Mesothelial cell of epicardium (in vitro differentiated cells): ENCODE measurements around the gene GGA2. TPM values are rescaled to one million over a fixed set of nuclear protein-coding genes. Genes with fewer than 3 reads are reported as not detected.
A peak's percentile ranks its signal among the peaks of the same experiment; 100 is the strongest.

ENCODE experiments used
- DNase-seq, 2 experiments: peaks; one replicate each; pipeline ENCODE4 v3.0.0; 2021; ENCODE audit warnings: low spot score in 2 of 2; ENCODE audit not compliant: unreplicated experiment in 2 of 2
- H3K27ac Mint-ChIP-seq: 2 replicates; pipeline ENCODE4 v1.8.0; 2021; ENCODE audit warnings: mixed read lengths
- H3K27me3 Mint-ChIP-seq: 2 replicates; pipeline ENCODE4 v1.8.0; 2021; ENCODE audit warnings: low read depth, mixed read lengths
- H3K36me3 Mint-ChIP-seq: 2 replicates; pipeline ENCODE4 v1.8.0; 2021; ENCODE audit warnings: mixed read lengths
- H3K4me1 Mint-ChIP-seq: 2 replicates; pipeline ENCODE4 v1.8.0; 2021; ENCODE audit warnings: mixed read lengths
- H3K4me3 Mint-ChIP-seq: 2 replicates; pipeline ENCODE4 v1.8.0; 2021; ENCODE audit warnings: mild to moderate bottlenecking, moderate library complexity, mixed read lengths
- H3K9me3 Mint-ChIP-seq: 2 replicates; pipeline ENCODE4 v1.8.0; 2021; ENCODE audit warnings: mixed read lengths
- CTCF ChIP-seq: fragments of 200-600 bp; sonication (generic); IDR thresholded peaks from one replicate; pipeline ENCODE4 v1.5.0; 2021; ENCODE audit warnings: antibody characterized with exemption; ENCODE audit not compliant: unreplicated experiment
- total RNA-seq: library from RNA; stranded (reverse); gene quantifications from 3 replicates; pipeline ENCODE4 v1.2.1, GENCODE V29; 2021

GGA2 gene
- total RNA-seq = 98.7 to 102 TPM (median 101 TPM) in 3 replicates

GRCh38 chr16:23510164-23510914, at the start of gene GGA2:
Gene GGA2, minus strand, starts transcription at chr16:23510494. Its CDS starts 83 bp downstream, at chr16:23510411.
- no peak for TF ChIP-seq CTCF
- peak within 1 kb of the TSS; percentile 78 for H3K4me3 Mint-ChIP-seq
- H3K36me3 Mint-ChIP-seq = peaks cover 11% of the 10 kb centered on the region
- no peaks in the 10 kb centered on the region for H3K9me3 Mint-ChIP-seq
- H3K27me3 Mint-ChIP-seq = no peaks in the 10 kb centered on the region
- peak; percentile 73 to 79 for DNase-seq
- peaks cover 19% of the 10 kb centered on the region for H3K4me1 Mint-ChIP-seq
- H3K27ac Mint-ChIP-seq = peak within 1 kb of the TSS; percentile 87

- peak overlapping the region; percentile 92 for H3K4me3 Mint-ChIP-seq
- peak overlapping the region; percentile 43 for H3K27ac Mint-ChIP-seq
- TF ChIP-seq CTCF = no peak
- H3K27me3 Mint-ChIP-seq = no peaks in the 10 kb centered on the region
- DNase-seq = no peak
- H3K9me3 Mint-ChIP-seq = no peaks in the 10 kb centered on the region
- peaks cover 17% of the 10 kb centered on the region for H3K36me3 Mint-ChIP-seq
- H3K4me1 Mint-ChIP-seq = peaks cover 16% of the 10 kb centered on the region
Measured at GRCh38 chr16:23557779-23558702, 47.7 kb upstream of the GGA2 start.

GRCh38 chr16:23556881-23557778, 46.8 kb upstream of the GGA2 start, which contains the start of the genes EARS2 and UBFD1:
Gene EARS2, minus strand, starts transcription at chr16:23557350. Its CDS starts 7 bp downstream, at chr16:23557343.
Gene UBFD1, plus strand, starts transcription at chr16:23557727. Its CDS starts 16 bp downstream, at chr16:23557743.
- H3K27me3 Mint-ChIP-seq = no peaks in the 10 kb centered on the region
- peak within 1 kb of the TSS; percentile 92 for H3K4me3 Mint-ChIP-seq
- DNase-seq = peak; percentile 98 to 99
- H3K27ac Mint-ChIP-seq = peak within 1 kb of the TSS; percentile 95
- H3K4me1 Mint-ChIP-seq = peaks cover 16% of the 10 kb centered on the region
- H3K36me3 Mint-ChIP-seq = peaks cover 12% of the 10 kb centered on the region
- peak; percentile 94 for TF ChIP-seq CTCF
- H3K9me3 Mint-ChIP-seq = no peaks in the 10 kb centered on the region

GRCh38 chr16:23554536-23554935, 44.2 kb upstream of the GGA2 start:
- Mint-ChIP-seq H3K4me3 (no peak overlapping the region), H3K4me1 (peaks cover 13% of the 10 kb centered on the region), H3K36me3 (peaks cover 14% of the 10 kb centered on the region), H3K27ac (no peak overlapping the region), H3K27me3 (no peaks in the 10 kb centered on the region), H3K9me3 (no peaks in the 10 kb centered on the region)
- no peak for TF ChIP-seq CTCF
- no peak for DNase-seq

- H3K9me3 Mint-ChIP-seq = no peaks in the 10 kb centered on the region
- no peak for DNase-seq
- no peaks in the 10 kb centered on the region for H3K27me3 Mint-ChIP-seq
- H3K27ac Mint-ChIP-seq = no peak overlapping the region
- peaks cover 6% of the 10 kb centered on the region for H3K4me1 Mint-ChIP-seq
- no peak for TF ChIP-seq CTCF
- H3K4me3 Mint-ChIP-seq = no peak overlapping the region
- peaks cover 23% of the 10 kb centered on the region for H3K36me3 Mint-ChIP-seq
Measured at GRCh38 chr16:23552161-23552560, 41.9 kb upstream of the GGA2 start.
